Activated CD8-positive, alpha-beta memory T cell treated with anti-CD3 and anti-CD28 coated beads, Interleukin-2, amount 10 ng/mL, durations not matched to agents 7 days and 5 days (primary cell): Measurements from ENCODE around the gene MED13L. TPM values are rescaled to one million over a fixed set of nuclear protein-coding genes. Genes with fewer than 3 reads are reported as not detected.
"Not testable (repeated sequence)": the region's sequence is repeated elsewhere in the genome, so short reads cannot be mapped to it uniquely, and the experiment has no call there.

Experiments
- ATAC-seq: fragments of 150-1000 bp; cut with Tn5 transposase; one replicate; pipeline ENCODE4 v1.10.0; 2021; ENCODE audit warnings: moderate library complexity
- CTCF ChIA-PET: fragments of 350-600 bp; sonication (Branson Sonifier 250); formaldehyde crosslinking; loops from one replicate; lab custom pipeline; 2021; ENCODE audit warnings: antibody characterized with exemption; lab: Charles Lee
- DNase-seq: peaks from one replicate; pipeline ENCODE4 v3.0.0-alpha.2; 2020
- H3K27ac Mint-ChIP-seq: one replicate; pipeline ENCODE4 v1.8.0; 2021; ENCODE audit warnings: mild to moderate bottlenecking, mixed read lengths
- H3K27me3 Mint-ChIP-seq: one replicate; pipeline ENCODE4 v1.8.0; 2021; ENCODE audit warnings: mixed read lengths
- H3K36me3 Mint-ChIP-seq: one replicate; pipeline ENCODE4 v1.8.0; 2021; ENCODE audit warnings: mild to moderate bottlenecking, mixed read lengths
- H3K4me1 Mint-ChIP-seq: one replicate; pipeline ENCODE4 v1.8.0; 2021; ENCODE audit warnings: mixed read lengths
- H3K4me3 Mint-ChIP-seq: one replicate; pipeline ENCODE4 v1.8.0; 2021; ENCODE audit warnings: mild to moderate bottlenecking, moderate library complexity, mixed read lengths
- H3K9me3 Mint-ChIP-seq: one replicate; pipeline ENCODE4 v1.8.0; 2022; ENCODE audit warnings: low read depth, mixed read lengths
- total RNA-seq, 2 experiments: library from RNA; stranded (reverse); gene quantifications; one replicate each; pipeline ENCODE4 v1.2.3, GENCODE V29; 2021

The MED13L gene
- total RNA-seq, 2 experiments from 2014 or later: 65.1 to 74.4 TPM

DNA sequence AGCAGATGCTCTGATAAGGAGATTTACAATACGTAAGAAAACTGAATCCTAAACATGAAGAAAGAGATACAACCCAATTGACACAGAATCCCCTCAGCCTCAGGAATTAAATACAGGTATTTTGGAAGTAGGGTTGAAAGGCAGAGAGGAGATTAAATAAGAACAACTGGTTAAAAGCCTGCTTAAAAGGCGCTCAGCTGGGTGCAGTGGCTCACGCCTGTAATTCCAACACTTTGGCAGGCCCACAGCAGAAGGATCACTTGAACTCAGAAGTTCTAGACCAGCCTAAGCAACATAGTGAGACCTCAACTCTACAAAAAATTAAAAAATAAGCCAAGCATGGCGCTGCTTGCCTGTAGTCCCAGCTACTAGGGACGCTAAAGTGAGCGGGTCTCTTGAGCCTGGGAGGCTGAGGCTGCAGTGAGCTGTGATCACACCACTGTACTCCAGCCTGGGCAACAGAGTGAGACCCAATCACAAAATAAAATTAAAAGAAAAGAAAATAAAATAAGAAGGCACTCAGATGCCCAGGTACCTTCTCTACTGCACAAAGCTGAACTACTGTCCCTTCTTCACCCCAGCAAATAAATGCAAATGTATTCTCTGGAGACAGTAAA, 32.9 kb downstream of the MED13L start:
- no peak overlapping the region for H3K27ac Mint-ChIP-seq

GRCh38 chr12:116244001-116244400, 33.5 kb downstream of the MED13L start:
- Mint-ChIP-seq H3K4me3 (no peak overlapping the region), H3K4me1 (peaks cover 34% of the 10 kb centered on the region), H3K36me3 (peaks cover 6% of the 10 kb centered on the region), H3K27ac (no peak overlapping the region), H3K27me3 (no peaks in the 10 kb centered on the region), H3K9me3 (no peaks in the 10 kb centered on the region)
- ATAC-seq: peak; percentile 20
- CTCF ChIA-PET: interaction anchor here (2.4 kb wide), 1 partner anchor 8 kb away, joined by 7 read pairs; no protein-coding TSS in a partner anchor
- DNase-seq: no peak

More for the DNA sequence above, 32.9 kb downstream of the MED13L start:
- H3K9me3 Mint-ChIP-seq: peaks cover 2% of the 10 kb centered on the region
- DNase-seq (no peak), ATAC-seq (no peak)
- CTCF ChIA-PET: interaction anchor here (2.4 kb wide), 1 partner anchor 8 kb away, joined by 7 read pairs; no protein-coding TSS in a partner anchor
- no peak overlapping the region for H3K4me3 Mint-ChIP-seq
- H3K4me1 Mint-ChIP-seq: peaks cover 37% of the 10 kb centered on the region
- peaks cover 10% of the 10 kb centered on the region for H3K36me3 Mint-ChIP-seq
- no peaks in the 10 kb centered on the region for H3K27me3 Mint-ChIP-seq

DNA sequence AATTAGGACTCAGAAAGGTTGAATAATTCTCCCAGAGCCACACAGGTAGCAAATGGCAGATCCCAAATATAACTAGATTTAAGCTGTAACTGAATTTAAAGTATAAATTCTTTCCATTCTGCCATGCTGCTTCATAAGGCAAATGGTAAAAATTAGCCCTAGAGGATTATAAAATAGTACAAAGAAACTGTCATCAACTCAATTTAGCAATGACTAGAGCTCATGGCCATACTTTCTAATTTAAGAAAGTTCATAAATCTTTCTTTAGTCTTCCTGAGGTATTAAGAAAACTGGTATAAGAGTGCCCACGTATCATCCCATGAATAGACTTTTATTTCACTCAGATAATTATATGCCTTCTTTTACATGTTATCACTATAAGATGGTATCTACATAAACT, 34.8 kb downstream of the MED13L start:
- no peak overlapping the region for H3K4me3 Mint-ChIP-seq
- CTCF ChIA-PET: interaction anchor here (0.6 kb wide), 1 partner anchor 422 kb away, joined by 3 read pairs; no protein-coding TSS in a partner anchor
- ATAC-seq (no peak), DNase-seq (no peak)
- peaks cover 6% of the 10 kb centered on the region for H3K36me3 Mint-ChIP-seq
- H3K27me3 Mint-ChIP-seq: no peaks in the 10 kb centered on the region
- H3K27ac Mint-ChIP-seq: no peak overlapping the region
- H3K9me3 Mint-ChIP-seq: no peaks in the 10 kb centered on the region
- peaks cover 30% of the 10 kb centered on the region for H3K4me1 Mint-ChIP-seq

GRCh38 chr12:116241157-116241759, 36.2 kb downstream of the MED13L start:
- Mint-ChIP-seq H3K4me3 (no peak overlapping the region), H3K9me3 (no peaks in the 10 kb centered on the region), H3K27ac (no peak overlapping the region), H3K36me3 (peaks cover 9% of the 10 kb centered on the region), H3K27me3 (no peaks in the 10 kb centered on the region), H3K4me1 (peaks cover 41% of the 10 kb centered on the region)
- ATAC-seq (no peak), DNase-seq (no peak)
- CTCF ChIA-PET: interaction anchor here (0.7 to 1.6 kb wide), 3 partner anchors 37 to 476 kb away, joined by 3 read pairs; no protein-coding TSS in a partner anchor

- H3K4me1 Mint-ChIP-seq: peaks cover 32% of the 10 kb centered on the region
- CTCF ChIA-PET: interaction anchor here (0.7 kb wide), 1 partner anchor 250 kb away, joined by 3 read pairs; no protein-coding TSS in a partner anchor
These were observed 38.8 kb downstream of the MED13L start for GRCh38 chr12:116238570-116239119.

GRCh38 chr12:116238149-116238548, 39.3 kb downstream of the MED13L start:
- Mint-ChIP-seq H3K27ac (no peak overlapping the region), H3K27me3 (no peaks in the 10 kb centered on the region), H3K4me3 (no peak overlapping the region), H3K9me3 (no peaks in the 10 kb centered on the region), H3K4me1 (peaks cover 27% of the 10 kb centered on the region), H3K36me3 (peaks cover 9% of the 10 kb centered on the region)
- CTCF ChIA-PET: no interaction called here
- ATAC-seq (no peak), DNase-seq (no peak)

More at GRCh38 chr12:116238570-116239119, 38.8 kb downstream of the MED13L start:
- H3K4me3 Mint-ChIP-seq, DNase-seq, H3K36me3 Mint-ChIP-seq, H3K9me3 Mint-ChIP-seq, H3K27ac Mint-ChIP-seq, H3K27me3 Mint-ChIP-seq, ATAC-seq: not testable (repeated sequence)

GRCh38 chr12:116236976-116237375, 40.5 kb downstream of the MED13L start:
- H3K9me3 Mint-ChIP-seq: no peaks in the 10 kb centered on the region
- H3K4me1 Mint-ChIP-seq: peaks cover 23% of the 10 kb centered on the region
- H3K27me3 Mint-ChIP-seq: no peaks in the 10 kb centered on the region
- no peak overlapping the region for H3K4me3 Mint-ChIP-seq
- H3K36me3 Mint-ChIP-seq: peaks cover 9% of the 10 kb centered on the region
- H3K27ac Mint-ChIP-seq: no peak overlapping the region
- DNase-seq: no peak
- CTCF ChIA-PET: interaction anchor here (0.9 to 2.1 kb wide), 8 partner anchors 8 to 240 kb away, joined by 3 to 16 read pairs (median 6); no protein-coding TSS in a partner anchor
- ATAC-seq: no peak

DNA sequence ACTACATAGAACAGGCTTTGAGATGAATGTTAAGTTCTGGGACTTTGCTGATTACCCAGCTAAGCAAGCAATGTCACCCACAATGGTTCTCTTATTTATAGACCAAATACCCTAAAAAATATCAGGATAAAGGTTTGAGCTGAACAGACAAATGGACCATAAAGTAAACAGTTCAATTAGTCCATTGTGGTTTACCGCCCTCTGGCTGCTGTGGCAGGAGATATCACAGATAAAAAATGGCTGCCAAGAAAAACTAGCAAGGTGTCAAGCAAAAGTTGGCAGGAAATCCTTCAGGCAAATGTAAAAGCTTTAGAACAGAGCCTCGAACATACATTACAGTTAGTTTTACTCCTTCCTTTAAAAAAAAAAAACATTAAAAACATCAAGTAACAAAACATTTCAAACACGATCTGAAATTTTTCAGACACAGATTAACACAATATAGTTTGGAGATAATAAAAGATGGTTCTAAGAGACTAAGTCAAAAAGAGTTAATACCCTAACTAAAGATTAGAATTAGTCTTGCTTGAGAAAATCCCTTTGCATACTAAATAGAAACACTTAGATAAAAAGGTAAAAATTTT, 41.3 kb downstream of the MED13L start:
- Mint-ChIP-seq H3K4me3 (no peak overlapping the region), H3K27ac (peak overlapping the region; percentile 65), H3K27me3 (no peaks in the 10 kb centered on the region), H3K4me1 (peaks cover 23% of the 10 kb centered on the region), H3K9me3 (no peaks in the 10 kb centered on the region), H3K36me3 (peaks cover 7% of the 10 kb centered on the region)
- CTCF ChIA-PET: interaction anchor here (0.6 to 2.1 kb wide), 20 partner anchors 8 to 1672 kb away, joined by 3 to 16 read pairs (median 4); no protein-coding TSS in a partner anchor
- ATAC-seq (peak; percentile 82), DNase-seq (peak; percentile 75)

DNA sequence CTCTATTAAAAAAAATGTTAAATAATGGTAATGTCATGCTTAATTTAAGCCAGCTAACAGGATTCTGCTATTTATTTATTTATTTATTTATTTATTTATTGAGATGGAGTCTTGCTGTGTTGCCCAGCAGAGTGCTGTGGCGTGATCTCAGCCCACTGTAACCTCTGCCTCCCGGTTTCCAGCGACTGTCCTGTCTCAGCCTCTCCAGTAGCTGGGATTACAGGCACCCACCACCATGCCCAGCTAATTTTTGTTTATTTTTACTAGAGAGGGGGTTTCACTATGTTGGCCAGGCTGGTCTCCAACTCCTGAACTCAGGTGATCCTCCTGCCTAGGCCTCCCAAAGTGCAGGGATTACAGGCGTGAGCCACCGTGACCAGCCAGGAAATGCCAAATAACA, 43.3 kb downstream of the MED13L start:
- H3K9me3 Mint-ChIP-seq, ATAC-seq, H3K4me3 Mint-ChIP-seq, H3K27me3 Mint-ChIP-seq, CTCF ChIA-PET, DNase-seq, H3K27ac Mint-ChIP-seq, H3K36me3 Mint-ChIP-seq: not testable (repeated sequence)
- H3K4me1 Mint-ChIP-seq: peaks cover 20% of the 10 kb centered on the region

DNA sequence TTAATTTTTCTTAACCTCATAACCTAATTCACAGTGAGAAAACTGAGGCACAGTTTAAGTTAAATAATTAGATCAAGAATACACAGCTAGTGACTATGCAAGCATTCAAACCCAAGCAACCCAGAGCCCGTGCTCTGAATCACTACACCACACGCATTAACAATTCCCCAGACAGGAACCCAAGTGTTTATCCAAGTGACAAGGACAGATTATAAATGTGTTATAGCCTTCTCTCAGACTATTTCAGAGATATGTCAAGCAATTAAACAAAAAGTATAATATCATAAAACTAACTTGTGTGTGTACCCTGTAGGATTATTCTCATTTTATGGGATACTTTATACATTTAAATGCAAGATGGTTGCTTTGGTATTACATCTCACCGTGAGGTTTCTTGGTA, 43.8 kb downstream of the MED13L start:
- CTCF ChIA-PET: no interaction called here
- ATAC-seq (no peak), DNase-seq (no peak)
- no peak overlapping the region for H3K4me3 Mint-ChIP-seq
- H3K27me3 Mint-ChIP-seq: no peaks in the 10 kb centered on the region
- peaks cover 3% of the 10 kb centered on the region for H3K36me3 Mint-ChIP-seq
- no peak overlapping the region for H3K27ac Mint-ChIP-seq
- H3K9me3 Mint-ChIP-seq: no peaks in the 10 kb centered on the region
- H3K4me1 Mint-ChIP-seq: peaks cover 20% of the 10 kb centered on the region

DNA sequence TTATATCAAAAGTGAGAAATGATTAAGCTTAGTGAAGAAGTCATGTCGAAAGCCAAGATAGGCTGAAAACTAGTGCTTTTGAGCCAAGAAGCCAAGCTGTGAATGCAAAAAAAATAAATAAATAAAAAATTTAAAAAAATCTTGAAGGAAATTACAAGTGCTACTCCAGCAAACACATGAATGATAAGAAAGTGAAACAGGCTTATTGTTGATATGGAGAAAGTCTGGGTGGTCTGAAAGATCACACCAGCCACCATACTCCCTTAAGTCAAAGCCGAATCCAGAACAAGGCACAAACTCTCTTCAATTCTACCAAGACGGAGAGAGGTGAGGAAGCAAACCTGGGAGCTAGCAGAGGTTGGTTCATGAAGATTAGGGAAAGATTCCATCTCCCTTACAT, 49.7 kb downstream of the MED13L start:
- Mint-ChIP-seq H3K27me3 (no peaks in the 10 kb centered on the region), H3K27ac (no peak overlapping the region), H3K9me3 (no peaks in the 10 kb centered on the region), H3K4me1 (peaks cover 2% of the 10 kb centered on the region), H3K36me3 (peaks cover 7% of the 10 kb centered on the region), H3K4me3 (no peak overlapping the region)
- ATAC-seq (no peak), DNase-seq (no peak)
- CTCF ChIA-PET: interaction anchor here (1.6 kb wide), 1 partner anchor 26 kb away, joined by 6 read pairs; no protein-coding TSS in a partner anchor

- H3K27me3 Mint-ChIP-seq: no peaks in the 10 kb centered on the region
- H3K4me3 Mint-ChIP-seq: no peak overlapping the region
- CTCF ChIA-PET: interaction anchor here (2.2 kb wide), 1 partner anchor 10 kb away, joined by 6 read pairs; no protein-coding TSS in a partner anchor
- no peaks in the 10 kb centered on the region for H3K9me3 Mint-ChIP-seq
- ATAC-seq (no peak), DNase-seq (no peak)
- H3K27ac Mint-ChIP-seq: no peak overlapping the region
- H3K4me1 Mint-ChIP-seq: peaks cover 2% of the 10 kb centered on the region
- H3K36me3 Mint-ChIP-seq: peaks cover 7% of the 10 kb centered on the region
These were observed 51.5 kb downstream of the MED13L start for GRCh38 chr12:116226026-116226425.

GRCh38 chr12:116222358-116222757, 55.1 kb downstream of the MED13L start:
- peaks cover 4% of the 10 kb centered on the region for H3K4me1 Mint-ChIP-seq
- H3K27me3 Mint-ChIP-seq: no peaks in the 10 kb centered on the region
- peaks cover 2% of the 10 kb centered on the region for H3K36me3 Mint-ChIP-seq
- H3K9me3 Mint-ChIP-seq: no peaks in the 10 kb centered on the region
- CTCF ChIA-PET: no interaction called here
- ATAC-seq: no peak
- no peak overlapping the region for H3K27ac Mint-ChIP-seq
- no peak for DNase-seq
- H3K4me3 Mint-ChIP-seq: no peak overlapping the region
